Measurements from ENCODE around the gene CDKAL1.

CDKAL1 gene

DNA sequence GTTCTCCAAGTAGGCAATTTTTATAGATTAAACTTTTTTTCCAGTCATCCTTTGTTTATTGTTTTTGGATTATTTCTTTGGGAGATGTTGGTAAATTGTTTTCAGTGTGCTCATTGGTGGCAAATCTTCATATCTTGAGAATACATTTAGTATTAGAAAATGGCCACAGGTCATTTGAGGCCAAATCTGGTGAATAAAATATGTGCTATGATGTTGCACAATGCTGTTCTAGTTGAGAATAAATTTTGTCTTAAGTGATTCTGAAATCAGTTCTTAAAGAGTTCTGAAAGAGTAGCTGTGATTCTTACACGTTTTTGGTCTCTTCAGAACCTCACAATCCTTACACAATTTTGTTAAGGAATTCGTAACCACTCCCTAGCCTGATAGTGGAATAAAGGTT, 20.1 kb downstream of the CDKAL1 start:
- no peak for DNase-seq

- no peak for DNase-seq
Measured at GRCh38 chr6:20554817-20555216, 20.6 kb downstream of the CDKAL1 start.

DNA sequence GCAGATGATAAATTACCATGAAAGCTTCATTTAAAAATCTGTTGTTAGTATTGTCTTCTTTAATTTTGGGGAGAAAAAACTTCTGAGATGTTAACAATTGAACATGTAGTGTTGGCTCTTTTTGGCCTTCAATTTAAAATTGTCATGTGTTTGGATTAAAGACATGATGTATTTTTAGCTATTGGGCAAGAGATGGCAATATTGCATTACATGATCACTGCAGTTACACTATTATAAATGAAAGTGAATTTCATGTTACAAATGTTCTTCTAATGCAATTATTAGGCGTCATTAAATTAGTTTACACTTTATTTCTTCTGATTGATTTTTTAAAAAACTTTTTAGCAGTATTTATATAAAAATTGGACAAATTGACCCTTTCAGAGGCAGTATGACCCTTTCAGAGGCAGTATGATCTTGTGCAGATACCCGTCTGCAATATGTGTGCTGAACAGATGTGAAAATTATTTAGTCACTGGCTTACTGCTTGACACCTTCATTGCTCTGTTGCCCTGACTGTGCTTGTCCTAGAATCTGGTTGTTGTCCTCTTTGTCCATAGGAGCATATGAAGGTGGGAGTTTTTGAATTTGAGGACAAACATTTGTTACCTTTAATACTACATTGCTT, 25.8 kb downstream of the CDKAL1 start:
- DNase-seq, result no peak

- DNase-seq, result no peak
Measured at GRCh38 chr6:20563377-20563776, 29.1 kb downstream of the CDKAL1 start.

GRCh38 chr6:20564269-20564668, 30.0 kb downstream of the CDKAL1 start:
- no peak for DNase-seq

GRCh38 chr6:20564777-20565176, 30.5 kb downstream of the CDKAL1 start:
- no peak for DNase-seq

DNA sequence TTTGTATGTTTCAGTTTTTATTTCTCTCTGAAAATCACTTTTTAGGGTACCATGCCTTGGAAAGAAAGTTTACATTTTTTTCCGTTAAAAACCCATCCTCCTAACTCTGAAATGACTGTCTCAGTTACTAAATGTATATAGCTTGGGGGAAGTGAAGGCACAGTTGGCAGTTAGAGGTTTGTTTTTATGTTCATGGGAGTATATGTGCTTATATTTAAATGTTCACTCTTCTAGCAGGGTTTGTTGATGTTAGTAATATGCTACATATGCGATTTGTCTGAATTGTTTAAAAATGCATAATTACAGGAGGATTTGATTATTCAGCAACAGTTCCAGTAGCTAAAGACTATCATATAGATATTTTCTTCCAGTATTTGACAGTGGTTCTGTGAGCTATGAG, 31.1 kb downstream of the CDKAL1 start:
- DNase-seq, result no peak

DNA sequence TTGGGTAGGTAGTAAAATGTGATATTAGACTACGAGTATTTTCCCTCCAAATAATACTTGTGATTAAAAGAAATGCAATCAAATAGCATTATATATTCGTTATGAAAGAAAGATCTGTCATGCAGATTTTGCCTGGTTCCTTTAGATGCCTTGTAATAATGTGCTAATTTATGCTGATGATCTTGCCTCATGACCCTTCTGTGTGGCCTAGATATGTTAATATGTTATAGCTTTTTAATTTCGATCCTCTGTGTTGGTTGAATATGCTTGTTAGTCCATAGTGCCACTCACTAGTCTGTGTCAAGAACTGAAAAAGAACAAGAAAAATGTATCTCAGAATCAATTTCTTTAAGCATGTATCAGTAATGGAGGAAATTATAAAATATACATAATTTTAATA, 31.9 kb downstream of the CDKAL1 start:
- DNase-seq, result no peak

GRCh38 chr6:20569000-20569610, 34.8 kb downstream of the CDKAL1 start:
- no peak for DNase-seq

DNA sequence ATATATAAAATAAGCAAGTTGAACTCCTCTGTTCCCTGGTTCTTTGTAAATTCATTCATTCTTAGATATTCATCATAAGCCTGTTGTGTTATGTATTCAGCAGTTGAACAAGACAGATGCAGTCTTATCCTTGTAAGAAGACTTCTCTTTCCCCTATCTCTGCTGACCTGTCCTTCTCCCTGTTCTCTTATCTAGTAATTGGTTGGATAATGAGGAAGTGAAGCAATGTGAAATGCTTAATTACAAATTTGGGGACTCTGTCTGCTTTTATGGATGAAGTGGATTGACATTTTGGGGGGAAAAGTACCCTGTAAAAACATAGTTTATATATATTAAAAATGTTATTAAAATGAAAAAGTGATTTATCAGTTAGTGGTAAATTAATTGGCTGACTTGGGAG, 37.0 kb downstream of the CDKAL1 start:
- DNase-seq, result no peak

DNA sequence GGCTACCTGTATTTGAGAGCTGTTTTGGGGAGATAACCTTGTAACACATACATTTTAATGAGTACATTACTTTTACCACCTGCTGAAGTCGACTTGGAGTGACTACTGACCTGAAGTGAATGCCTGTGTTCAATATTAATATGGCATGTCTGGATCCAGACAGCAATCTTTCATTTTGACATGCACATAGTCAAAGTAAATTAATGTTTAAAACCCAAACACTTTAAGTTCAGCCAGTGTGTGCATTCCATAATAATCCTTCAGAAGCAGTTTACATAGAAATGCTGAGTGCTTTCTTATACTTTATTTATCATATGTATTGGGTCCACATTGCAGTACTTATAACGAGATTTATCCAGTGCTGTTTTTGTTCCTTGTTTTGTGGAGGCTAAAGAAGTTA, 38.0 kb downstream of the CDKAL1 start:
- DNase-seq, result no peak

DNA sequence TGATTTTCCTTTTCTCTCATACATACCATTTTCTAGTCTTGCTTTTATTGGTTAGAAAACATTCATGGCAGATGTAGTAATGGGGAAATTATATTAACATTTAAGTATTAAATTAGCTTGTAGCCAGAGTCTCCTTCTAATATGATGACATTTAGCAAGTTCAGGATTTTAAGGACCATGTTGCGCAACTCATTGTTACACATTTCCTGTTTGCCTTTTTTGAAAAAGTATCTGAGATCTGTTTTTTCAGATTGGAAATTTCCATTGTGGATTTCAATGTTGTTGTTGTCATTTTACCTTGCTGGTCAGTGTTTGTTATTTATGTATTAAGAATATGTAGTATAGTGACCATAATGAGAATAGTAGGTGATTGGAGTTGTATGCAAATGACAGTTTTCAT, 38.7 kb downstream of the CDKAL1 start:
- DNase-seq, result no peak

- DNase-seq, result no peak
Measured at GRCh38 chr6:20574355-20574754, 40.1 kb downstream of the CDKAL1 start.

DNA sequence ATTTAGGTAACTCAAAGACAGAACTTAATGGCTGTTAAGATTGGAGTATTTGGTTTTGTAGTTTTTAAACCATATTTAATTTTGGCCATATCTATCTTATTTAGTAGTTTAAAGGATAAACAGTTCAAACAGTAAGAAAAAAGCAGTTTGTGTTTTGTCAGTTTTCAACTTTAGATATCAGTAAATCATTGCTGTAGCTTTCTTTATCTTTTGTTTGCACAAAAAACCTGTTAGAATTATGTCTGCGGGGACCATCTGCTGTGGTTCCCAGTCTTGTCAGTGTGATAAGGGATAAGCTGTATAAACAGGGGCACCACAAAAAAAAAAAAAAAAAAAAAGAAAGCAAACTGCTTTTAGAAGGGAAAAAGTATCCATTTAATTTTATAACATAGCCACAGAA, 40.9 kb downstream of the CDKAL1 start:
- no peak for DNase-seq

DNA sequence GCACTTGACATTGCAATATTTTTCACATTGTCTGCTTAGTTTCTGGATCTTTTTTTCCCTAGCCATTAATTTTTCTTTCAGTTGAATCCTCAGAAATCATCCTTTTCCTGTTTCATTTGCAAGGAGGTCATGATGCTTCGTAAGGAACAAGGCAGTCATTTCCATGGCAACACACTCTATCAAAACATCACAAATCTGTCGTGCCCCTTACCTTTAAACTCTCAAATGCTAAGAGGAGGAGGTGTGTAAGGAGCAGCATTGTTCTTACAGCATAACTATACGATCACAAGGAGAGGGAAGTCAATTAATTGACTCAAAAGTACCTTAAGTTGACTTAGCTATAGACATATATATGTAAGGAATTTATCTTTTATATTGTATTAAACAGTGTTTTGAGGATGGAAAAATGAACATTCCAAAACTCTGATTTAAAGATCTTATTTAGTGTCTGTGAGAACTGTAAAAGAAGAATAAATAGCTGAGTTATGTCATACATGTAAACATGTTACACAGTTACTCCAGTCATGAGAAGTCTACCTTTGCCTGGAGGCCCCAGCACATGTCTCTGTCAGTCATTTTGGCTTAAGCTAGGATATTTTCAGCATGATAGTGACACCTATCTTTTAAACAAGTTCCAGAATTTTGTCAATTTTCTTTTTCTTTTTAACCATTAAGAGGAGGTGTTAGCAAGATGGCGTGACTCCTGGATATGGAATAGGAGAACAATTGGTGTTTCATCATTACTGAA, 41.6 kb downstream of the CDKAL1 start:
- DNase-seq, result no peak

- no peak for DNase-seq
Measured at GRCh38 chr6:20577173-20577688, 43.0 kb downstream of the CDKAL1 start.

DNA sequence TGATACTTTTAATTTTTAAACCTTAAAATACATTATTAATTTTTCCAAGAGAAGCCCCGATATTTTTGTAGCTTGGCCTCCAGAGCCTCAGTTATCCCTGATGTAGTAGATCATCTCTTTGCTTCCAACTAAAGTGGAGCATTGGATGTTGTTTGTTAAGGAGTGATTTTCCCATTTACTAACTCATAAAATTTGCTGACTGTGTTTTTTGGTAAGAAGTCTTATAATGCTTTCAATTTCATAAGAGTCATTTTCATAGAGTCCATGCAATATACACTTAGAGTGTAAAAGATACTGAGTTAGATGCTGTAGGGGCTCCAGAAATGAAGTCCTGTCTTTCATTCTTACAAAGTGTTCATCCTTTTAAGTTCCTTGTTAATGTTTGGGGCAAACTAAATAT, 46.8 kb downstream of the CDKAL1 start:
- DNase-seq, result no peak

DNA sequence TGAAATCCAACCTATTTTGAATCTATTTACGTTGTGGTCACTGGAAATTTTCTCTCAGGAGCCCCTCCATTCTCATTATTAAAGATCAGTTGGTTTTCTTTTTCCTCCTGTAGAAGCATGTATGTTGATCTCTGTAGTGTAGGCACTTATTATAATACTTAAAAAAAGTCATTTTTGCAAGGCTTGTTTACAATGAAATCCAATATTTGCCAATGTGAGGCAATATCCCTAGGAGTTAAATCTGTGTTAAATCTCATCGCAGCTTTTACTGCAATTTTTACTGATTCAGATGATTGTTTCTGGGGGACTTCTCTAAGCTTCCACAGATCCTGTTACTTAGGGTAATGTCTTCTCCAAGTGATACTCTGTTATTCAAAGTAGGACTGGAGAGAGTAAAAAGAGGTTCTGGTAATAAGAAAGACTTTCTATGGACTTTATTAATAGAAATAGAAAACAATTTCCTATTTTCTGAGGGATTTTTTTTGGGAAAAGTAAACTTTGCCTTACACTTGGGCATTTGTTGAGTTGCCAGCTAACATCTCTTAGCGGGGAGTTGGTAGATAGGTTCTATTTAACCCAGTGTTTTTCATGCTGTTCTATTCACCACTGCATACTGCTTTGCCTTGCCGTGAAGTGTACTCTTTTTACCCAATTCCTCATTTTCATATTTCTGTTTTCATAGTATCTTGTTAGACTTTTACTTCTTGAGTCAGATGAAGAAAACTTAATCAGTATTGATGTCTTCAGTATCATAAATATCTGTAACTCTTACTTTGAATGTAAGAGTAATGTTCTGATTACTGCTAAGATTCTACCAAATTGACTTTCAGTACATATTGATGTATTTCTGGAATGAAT, 48.6 kb downstream of the CDKAL1 start:
- no peak for DNase-seq

DNA sequence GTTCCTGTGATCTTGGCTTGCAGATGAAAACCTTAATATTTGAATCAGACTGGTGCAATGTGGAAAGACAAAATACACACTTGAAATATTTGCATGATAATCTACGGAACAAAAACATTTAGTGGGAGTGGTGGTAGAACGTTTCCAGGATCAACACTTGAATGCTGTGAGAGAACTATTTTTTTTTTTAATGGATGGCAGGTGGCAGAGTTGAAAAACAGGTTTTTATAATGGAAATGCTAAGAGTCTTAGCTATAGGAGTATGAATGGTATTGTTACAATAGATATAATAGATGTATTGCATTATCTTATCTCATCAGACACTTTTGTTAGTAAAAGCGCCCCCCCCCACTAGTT, 49.2 kb downstream of the CDKAL1 start:
- no peak for DNase-seq

GRCh38 chr6:20584100-20584731, 50.0 kb downstream of the CDKAL1 start:
- DNase-seq, result no peak

DNA sequence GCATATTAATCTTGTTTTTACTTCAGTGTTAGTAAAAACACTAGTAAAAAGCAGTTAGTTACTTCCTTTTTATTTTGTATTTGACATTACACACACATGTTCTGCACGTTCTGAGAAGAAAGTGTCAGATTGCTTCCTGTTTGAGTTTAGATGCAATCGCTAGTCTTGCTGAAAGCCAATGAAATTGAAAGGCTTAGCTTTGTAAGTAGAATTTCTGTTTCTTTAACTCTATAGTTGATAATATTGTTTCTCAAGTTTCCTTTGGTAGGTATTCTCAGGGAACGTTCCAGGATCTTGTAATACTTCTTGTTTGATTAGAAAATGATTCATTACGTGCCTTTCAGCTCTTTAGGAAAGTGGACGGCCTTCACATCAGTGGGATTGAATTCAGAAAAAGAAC, 55.0 kb downstream of the CDKAL1 start:
- DNase-seq, result no peak
